Neural progenitor cell (in vitro differentiated cells): ENCODE results near the gene TRIM46. TPM values are rescaled to one million over a fixed set of nuclear protein-coding genes. Genes with fewer than 3 reads are reported as not detected.
"Not testable (repeated sequence)": the region's sequence is repeated elsewhere in the genome, so short reads cannot be mapped to it uniquely, and the experiment has no call there.

Experiments
- DNase-seq: peaks from one replicate; pipeline ENCODE4 v3.0.0-alpha.2; 2016; ENCODE audit warnings: low spot score
- H2AFZ ChIP-seq: fragments of 200-600 bp; sonication (generic); replicated peaks from 2 replicates; pipeline ENCODE4 v1.6.1; 2016; ENCODE audit warnings: antibody characterized with exemption
- H3F3A ChIP-seq: fragments of 200-600 bp; sonication (generic); 2 replicates; pipeline ENCODE4 v1.6.1; 2016; ENCODE audit warnings: antibody characterized with exemption, low read depth
- H3K27ac ChIP-seq: fragments of 200-600 bp; sonication (generic); 2 replicates; pipeline ENCODE4 v1.5.1; 2016; ENCODE audit warnings: mild to moderate bottlenecking
- H3K27me3 ChIP-seq: fragments of 200-600 bp; sonication (generic); 2 replicates; pipeline ENCODE4 v1.6.1; 2016; ENCODE audit warnings: mild to moderate bottlenecking, moderate library complexity
- H3K36me3 ChIP-seq: fragments of 200-600 bp; sonication (generic); 2 replicates; pipeline ENCODE4 v1.5.1; 2016
- H3K4me1 ChIP-seq: fragments of 200-600 bp; sonication (generic); 2 replicates; pipeline ENCODE4 v1.6.1; 2016; ENCODE audit warnings: mixed run types
- H3K4me2 ChIP-seq: fragments of 200-600 bp; sonication (generic); 2 replicates; pipeline ENCODE4 v1.6.1; 2016
- H3K4me3 ChIP-seq: fragments of 200-600 bp; sonication (generic); 2 replicates; pipeline ENCODE4 v1.5.1; 2016
- H3K79me2 ChIP-seq: fragments of 200-600 bp; sonication (generic); 2 replicates; pipeline ENCODE4 v1.6.1; 2016; ENCODE audit warnings: low read depth
- H3K9ac ChIP-seq: fragments of 200-600 bp; sonication (generic); 2 replicates; pipeline ENCODE4 v1.6.1; 2016
- H3K9me3 ChIP-seq: fragments of 200-600 bp; sonication (generic); 2 replicates; pipeline ENCODE4 v1.5.1; 2016; ENCODE audit warnings: low read depth
- H4K20me1 ChIP-seq: fragments of 200-600 bp; sonication (generic); 2 replicates; pipeline ENCODE4 v1.6.1; 2016; ENCODE audit warnings: low read depth
- H3K27ac Mint-ChIP-seq: 3 replicates; pipeline ENCODE4 v1.8.0; 2021; ENCODE audit warnings: mixed read lengths
- H3K27me3 Mint-ChIP-seq: 2 replicates; pipeline ENCODE4 v1.8.0; 2022; ENCODE audit warnings: low read depth, mild to moderate bottlenecking, inconsistent platforms, moderate library complexity, mixed read lengths; ENCODE audit not compliant: insufficient read depth
- H3K36me3 Mint-ChIP-seq: 3 replicates; pipeline ENCODE4 v1.8.0; 2021; ENCODE audit warnings: mixed read lengths
- H3K4me1 Mint-ChIP-seq: 3 replicates; pipeline ENCODE4 v1.8.0; 2021; ENCODE audit warnings: mixed read lengths
- H3K4me3 Mint-ChIP-seq: 3 replicates; pipeline ENCODE4 v1.8.0; 2021; ENCODE audit warnings: mild to moderate bottlenecking, moderate library complexity, mixed read lengths
- H3K9me3 Mint-ChIP-seq: 3 replicates; pipeline ENCODE4 v1.8.0; 2020; ENCODE audit warnings: mixed read lengths
- CTCF ChIP-seq: fragments of 200-600 bp; sonication (generic); IDR thresholded peaks from 2 replicates; pipeline ENCODE4 v1.5.1; 2017; ENCODE audit warnings: antibody characterized with exemption, mild to moderate bottlenecking
- EZH2 ChIP-seq: fragments of 200-600 bp; sonication (generic); IDR thresholded peaks from 2 replicates; pipeline ENCODE4 v1.6.1; 2017; ENCODE audit warnings: antibody characterized with exemption, mild to moderate bottlenecking, moderate library complexity
- EZH2phosphoT487 ChIP-seq: fragments of 200-600 bp; sonication (generic); IDR thresholded peaks from 2 replicates; pipeline ENCODE4 v1.6.1; 2017; ENCODE audit warnings: antibody characterized with exemption
- total RNA-seq: library from RNA; depleted of rRNA; stranded (reverse); fragments of >200 nt; gene quantifications from 2 replicates; pipeline ENCODE4 v1.2.3, GENCODE V29; 2015; ENCODE audit warnings: low replicate concordance

TRIM46 gene
- total RNA-seq, 1 donor from 2014 or later = 3.9 TPM

GRCh38 chr1:155186794-155187455 lies 13.3 kb downstream of the TRIM46 start:
- no peak overlapping the region for H3K9ac ChIP-seq
- no peaks in the 10 kb centered on the region for H3K79me2 ChIP-seq
- H3K27ac ChIP-seq = no peak overlapping the region
- no peaks in the 10 kb centered on the region for H3K9me3 ChIP-seq
- peaks cover 10% of the 10 kb centered on the region for H3K36me3 Mint-ChIP-seq
- H3K36me3 ChIP-seq = no peaks in the 10 kb centered on the region
- peak overlapping the region; percentile 58 for H3K27ac Mint-ChIP-seq
- H4K20me1 ChIP-seq = no peaks in the 10 kb centered on the region
- H3K4me2 ChIP-seq = no peak overlapping the region
- peaks cover 8% of the 10 kb centered on the region for H3F3A ChIP-seq
- peaks cover 17% of the 10 kb centered on the region for H3K27me3 Mint-ChIP-seq
- H3K4me1 ChIP-seq = peaks cover 5% of the 10 kb centered on the region
- peaks cover 9% of the 10 kb centered on the region for H3K4me1 Mint-ChIP-seq
- peaks cover 5% of the 10 kb centered on the region for H3K9me3 Mint-ChIP-seq
- TF ChIP-seq EZH2 (no peak), EZH2phosphoT487 (no peak), CTCF (no peak)
- H3K4me3 ChIP-seq = no peak overlapping the region
- no peak overlapping the region for H3K4me3 Mint-ChIP-seq
- DNase-seq = no peak
- H2AFZ ChIP-seq = no peak overlapping the region
- no peaks in the 10 kb centered on the region for H3K27me3 ChIP-seq

- Mint-ChIP-seq H3K9me3 (peaks cover 7% of the 10 kb centered on the region), H3K27me3 (peaks cover 20% of the 10 kb centered on the region), H3K4me1 (peaks cover 14% of the 10 kb centered on the region), H3K4me3 (no peak overlapping the region), H3K36me3 (peaks cover 7% of the 10 kb centered on the region), H3K27ac (peak overlapping the region; percentile 58)
- H3K79me2 ChIP-seq = no peaks in the 10 kb centered on the region
- H3K4me1 ChIP-seq = peaks cover 7% of the 10 kb centered on the region
- H3K36me3 ChIP-seq = no peaks in the 10 kb centered on the region
- DNase-seq = no peak
- H3K9ac ChIP-seq = no peak overlapping the region
- H3K4me2 ChIP-seq = no peak overlapping the region
- no peak overlapping the region for H3K27ac ChIP-seq
- H2AFZ ChIP-seq = no peak overlapping the region
- no peaks in the 10 kb centered on the region for H3K27me3 ChIP-seq
- no peaks in the 10 kb centered on the region for H3K9me3 ChIP-seq
- no peak for TF ChIP-seq CTCF
- no peak for TF ChIP-seq EZH2phosphoT487
- no peak for TF ChIP-seq EZH2
- H3F3A ChIP-seq = peaks cover 8% of the 10 kb centered on the region
- H3K4me3 ChIP-seq = no peak overlapping the region
- H4K20me1 ChIP-seq = no peaks in the 10 kb centered on the region
Measured at GRCh38 chr1:155187456-155187891, 13.8 kb downstream of the TRIM46 start.

DNA sequence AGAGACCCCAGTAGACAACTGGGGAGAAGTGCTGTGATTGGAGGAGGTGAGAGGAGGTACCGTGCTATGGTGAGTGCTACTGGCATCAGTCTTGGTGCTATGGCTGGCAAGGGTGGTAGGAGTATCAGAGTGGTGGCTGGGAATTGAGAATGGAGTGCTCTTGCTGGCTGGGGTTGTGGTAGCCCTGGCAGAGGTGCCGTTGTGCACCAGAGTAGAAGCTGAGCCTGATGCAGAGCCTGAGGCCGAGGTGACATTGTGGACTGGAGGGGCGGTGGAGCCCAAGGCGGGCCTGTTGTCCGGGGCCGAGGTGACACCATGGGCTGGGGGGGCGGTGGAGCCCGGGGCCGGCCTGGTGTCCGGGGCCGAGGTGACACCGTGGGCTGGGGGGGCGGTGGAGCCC lies 14.6 kb downstream of the TRIM46 start:
- Histone ChIP-seq H3K4me3 (no peak overlapping the region), H3K36me3 (no peaks in the 10 kb centered on the region), H3F3A (peaks cover 12% of the 10 kb centered on the region), H3K4me1 (peaks cover 15% of the 10 kb centered on the region), H3K9ac (no peak overlapping the region), H4K20me1 (no peaks in the 10 kb centered on the region), H3K4me2 (no peak overlapping the region), H3K9me3 (no peaks in the 10 kb centered on the region), H3K27me3 (no peaks in the 10 kb centered on the region), H3K27ac (no peak overlapping the region), H3K79me2 (no peaks in the 10 kb centered on the region), H2AFZ (no peak overlapping the region)
- TF ChIP-seq EZH2 (no peak), CTCF (no peak), EZH2phosphoT487 (no peak)
- Mint-ChIP-seq H3K27me3 (peaks cover 20% of the 10 kb centered on the region), H3K4me3 (peak overlapping the region; percentile 42), H3K36me3 (peaks cover 7% of the 10 kb centered on the region), H3K27ac (peak overlapping the region; percentile 92), H3K9me3 (peaks cover 7% of the 10 kb centered on the region), H3K4me1 (peaks cover 16% of the 10 kb centered on the region)
- no peak for DNase-seq

DNA sequence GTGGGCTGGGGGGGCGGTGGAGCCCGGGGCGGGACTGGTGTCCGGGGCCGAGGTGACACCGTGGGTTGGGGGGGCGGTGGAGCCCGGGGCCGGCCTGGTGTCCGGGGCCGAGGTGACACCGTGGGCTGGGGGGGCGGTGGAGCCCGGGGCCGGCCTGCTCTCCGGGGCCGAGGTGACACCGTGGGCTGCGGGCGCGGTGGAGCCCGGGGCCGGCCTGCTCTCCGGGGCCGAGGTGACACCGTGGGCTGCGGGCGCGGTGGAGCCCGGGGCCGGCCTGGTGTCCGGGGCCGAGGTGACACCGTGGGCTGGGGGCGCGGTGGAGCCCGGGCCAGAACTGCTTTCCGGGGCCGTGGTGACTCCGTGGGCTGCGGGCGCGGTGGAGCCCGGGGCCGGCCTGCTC lies 16.3 kb downstream of the TRIM46 start:
- Histone ChIP-seq H3F3A (peaks cover 24% of the 10 kb centered on the region), H3K4me1 (peaks cover 15% of the 10 kb centered on the region)
- not testable (repeated sequence) for H3K4me3 ChIP-seq, H3K27ac ChIP-seq, H3K4me3 Mint-ChIP-seq, H3K36me3 ChIP-seq, H3K9me3 Mint-ChIP-seq, H3K9me3 ChIP-seq, H3K9ac ChIP-seq, H4K20me1 ChIP-seq, H2AFZ ChIP-seq, H3K79me2 ChIP-seq, DNase-seq, H3K27me3 ChIP-seq, H3K36me3 Mint-ChIP-seq, H3K4me2 ChIP-seq, H3K27ac Mint-ChIP-seq
- Mint-ChIP-seq H3K27me3 (peaks cover 24% of the 10 kb centered on the region), H3K4me1 (peaks cover 27% of the 10 kb centered on the region)
